Fibroblast of pulmonary artery (primary cell): ENCODE results near the gene TRAIP.
"Not testable (repeated sequence)": the region's sequence is repeated elsewhere in the genome, so short reads cannot be mapped to it uniquely, and the experiment has no call there.

ENCODE experiments used
- DNase-seq: peaks from one replicate; pipeline ENCODE4 v3.0.0-alpha.2; 2010; ENCODE audit warnings: low read depth
- H3K4me3 ChIP-seq: replicated peaks from 2 replicates; pipeline ENCODE4 v1.5.1; 2011; ENCODE audit warnings: low read depth, mild to moderate bottlenecking, control low read depth, low read length, moderate library complexity
- CTCF ChIP-seq: IDR thresholded peaks from 2 replicates; pipeline ENCODE4 v1.5.1; 2011; ENCODE audit warnings: mild to moderate bottlenecking, control low read depth, low read length, inconsistent platforms; ENCODE audit errors: missing control alignments

TRAIP gene

GRCh38 chr3:49788056-49788455 is 68.3 kb downstream of the TRAIP start:
- no peak for DNase-seq
- no peak overlapping the region for H3K4me3 ChIP-seq
- TF ChIP-seq CTCF: no peak

GRCh38 chr3:49787536-49787935 is 68.8 kb downstream of the TRAIP start:
- H3K4me3 ChIP-seq: no peak overlapping the region
- TF ChIP-seq CTCF: no peak
- DNase-seq: no peak

- no peak for TF ChIP-seq CTCF
- H3K4me3 ChIP-seq: no peak overlapping the region
- DNase-seq: no peak
Observed at GRCh38 chr3:49787182-49787464, 69.2 kb downstream of the TRAIP start.

GRCh38 chr3:49786357-49787181 is 69.8 kb downstream of the TRAIP start, which contains the start of gene IP6K1:
IP6K1 (minus strand) TSS chr3:49786542; CDS start chr3:49748040, 38,502 bp downstream.
- TF ChIP-seq CTCF: no peak
- DNase-seq: peak; percentile 100
- peak within 1 kb of the TSS; percentile 88 for H3K4me3 ChIP-seq

- peak overlapping the region; percentile 88 for H3K4me3 ChIP-seq
- TF ChIP-seq CTCF: no peak
- peak; percentile 39 for DNase-seq
Observed at GRCh38 chr3:49785565-49786356, 70.6 kb downstream of the TRAIP start.

- DNase-seq, H3K4me3 ChIP-seq: not testable (repeated sequence)
Observed at GRCh38 chr3:49782277-49782676, 74.1 kb downstream of the TRAIP start.

- TF ChIP-seq CTCF: no peak
- no peak overlapping the region for H3K4me3 ChIP-seq
- DNase-seq: no peak
Observed at GRCh38 chr3:49781415-49782199, 74.8 kb downstream of the TRAIP start.

- not testable (repeated sequence) for H3K4me3 ChIP-seq, DNase-seq
Observed at GRCh38 chr3:49780975-49781365, 75.4 kb downstream of the TRAIP start.
